ENCODE measurements around the gene HOXD8.

- TF ChIP-seq CTCF (IDR thresholded peaks at IDR 0.05), result no peak
- TF ChIP-seq POLR2A (IDR thresholded peaks at IDR 0.05), result no peak
Observed at GRCh38 chr2:176114120-176114929, 15.2 kb upstream of the HOXD8 start.

Measured in lower leg skin (tissue), 3 donors.